Activated CD4-positive, alpha-beta memory T cell treated with anti-CD3 and anti-CD28 coated beads, Interleukin-2, amount 10 ng/mL, durations not matched to agents 7 days and 5 days (primary cell): Measurements from ENCODE around the gene EPB41. TPM values are rescaled to one million over a fixed set of nuclear protein-coding genes. Genes with fewer than 3 reads are reported as not detected.
A peak's percentile ranks its signal among the peaks of the same experiment; 100 is the strongest.

Source experiments
- CTCF ChIA-PET: fragments of 350-600 bp; sonication (Branson Sonifier 250); formaldehyde crosslinking; loops from one replicate; lab custom pipeline; 2021; ENCODE audit warnings: antibody characterized with exemption, inconsistent platforms; lab: Charles Lee
- POLR2A ChIA-PET: fragments of 350-600 bp; sonication (Branson Sonifier 250); formaldehyde crosslinking; loops from one replicate; lab custom pipeline; 2021; ENCODE audit warnings: antibody characterized with exemption; lab: Charles Lee
- DNase-seq: peaks from one replicate; pipeline ENCODE4 v3.0.0-alpha.2; 2020
- H3K27ac Mint-ChIP-seq: one replicate; pipeline ENCODE4 v1.8.0; 2021; ENCODE audit warnings: mild to moderate bottlenecking, mixed read lengths
- H3K27me3 Mint-ChIP-seq: one replicate; pipeline ENCODE4 v1.8.0; 2021; ENCODE audit warnings: mixed read lengths
- H3K36me3 Mint-ChIP-seq: one replicate; pipeline ENCODE4 v1.8.0; 2021; ENCODE audit warnings: low read depth, mixed read lengths
- H3K4me1 Mint-ChIP-seq: one replicate; pipeline ENCODE4 v1.8.0; 2021; ENCODE audit warnings: mixed read lengths
- H3K4me3 Mint-ChIP-seq: one replicate; pipeline ENCODE4 v1.8.0; 2021; ENCODE audit warnings: mild to moderate bottlenecking, mixed read lengths
- H3K9me3 Mint-ChIP-seq: one replicate; pipeline ENCODE4 v1.8.0; 2021; ENCODE audit warnings: mixed read lengths
- total RNA-seq, 2 experiments: library from RNA; stranded (reverse); gene quantifications; one replicate each; pipeline ENCODE4 v1.2.3, GENCODE V29; 2021

The EPB41 gene
- total RNA-seq, 2 experiments from 2014 or later, result 95.0 to 97.6 TPM

- Mint-ChIP-seq H3K4me3 (peak overlapping the region; percentile 89), H3K4me1 (peaks cover 44% of the 10 kb centered on the region), H3K27ac (peak overlapping the region; percentile 88), H3K36me3 (peaks cover 5% of the 10 kb centered on the region), H3K9me3 (no peaks in the 10 kb centered on the region), H3K27me3 (no peaks in the 10 kb centered on the region)
- peak; percentile 61 for DNase-seq
- ChIA-PET CTCF (interaction anchor here (0.6 to 1.8 kb wide), 4 partner anchors 12 to 45 kb away, joined by 3 to 6 read pairs (median 3); no protein-coding TSS in a partner anchor), POLR2A (interaction anchor here (0.7 to 7.0 kb wide), 13 partner anchors 11 to 1095 kb away, joined by 3 to 95 read pairs (median 9); partner anchors contain the start of gene SRSF4)
Measured at GRCh38 chr1:28915031-28915895, 894 bp downstream of the EPB41 start.

DNA sequence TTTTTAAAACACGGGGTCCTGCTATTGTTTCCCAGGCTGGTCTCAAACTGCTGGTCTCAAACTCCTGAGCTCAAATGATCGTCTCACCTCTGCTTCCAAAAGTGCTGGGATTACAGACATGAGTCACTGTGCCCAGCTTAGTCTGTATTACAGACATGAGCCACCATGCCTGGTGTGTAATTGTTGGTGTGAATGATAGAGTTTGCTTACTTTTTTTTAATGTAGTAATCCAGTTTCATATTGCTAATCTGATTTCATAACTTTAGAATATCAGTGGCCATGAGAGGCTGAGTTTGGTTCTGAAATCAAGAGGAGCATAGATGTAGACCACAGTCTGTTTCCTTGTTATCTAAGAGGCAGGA is 3.4 kb downstream of the EPB41 start:
- Mint-ChIP-seq H3K4me3 (no peak overlapping the region), H3K36me3 (peaks cover 5% of the 10 kb centered on the region), H3K9me3 (no peaks in the 10 kb centered on the region), H3K27me3 (no peaks in the 10 kb centered on the region), H3K27ac (no peak overlapping the region), H3K4me1 (peaks cover 44% of the 10 kb centered on the region)
- no peak for DNase-seq
- ChIA-PET CTCF (interaction anchor here (1.0 to 1.2 kb wide), 2 partner anchors 41 to 117 kb away, joined by 3 to 4 read pairs; no protein-coding TSS in a partner anchor), POLR2A (interaction anchor here (0.5 to 7.0 kb wide), 3 partner anchors 8 to 410 kb away, joined by 3 to 95 read pairs (median 4); partner anchors contain the start of gene RNU11)

DNA sequence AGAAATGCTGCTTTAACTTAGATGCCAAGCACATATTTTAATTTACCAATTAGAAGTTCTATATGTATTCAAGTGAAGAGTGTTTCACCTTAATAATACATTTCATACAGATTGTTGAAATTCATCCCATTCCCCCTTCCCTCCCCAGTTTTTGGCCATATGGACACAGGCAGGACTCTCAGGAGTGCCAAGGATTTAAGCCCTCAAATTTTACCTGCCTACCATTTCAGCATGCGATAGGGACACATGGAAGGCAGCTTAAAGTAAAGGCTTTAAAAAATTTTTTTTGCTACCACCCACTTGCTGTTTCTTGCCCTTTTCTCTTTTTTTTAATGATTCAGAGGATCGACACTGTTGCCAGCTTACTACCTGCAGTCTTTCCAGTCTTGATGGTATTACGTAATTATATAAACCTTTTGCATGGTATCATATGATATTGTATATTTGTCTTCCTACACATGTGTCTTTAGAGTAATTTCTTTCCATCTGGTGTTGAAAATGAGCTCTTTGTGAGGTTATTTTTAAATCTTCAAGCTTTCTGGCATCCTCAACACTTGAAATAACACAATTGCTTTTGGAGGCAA is 7.0 kb downstream of the EPB41 start:
- CTCF ChIA-PET, result interaction anchor here (0.6 to 1.3 kb wide), 3 partner anchors 44 to 185 kb away, joined by 3 to 5 read pairs (median 3); partner anchors contain the start of gene YTHDF2
- POLR2A ChIA-PET, result interaction anchor here (0.7 kb wide), 1 partner anchor 31 kb away, joined by 3 read pairs; no protein-coding TSS in a partner anchor
- H3K27ac Mint-ChIP-seq, result no peak overlapping the region
- no peaks in the 10 kb centered on the region for H3K9me3 Mint-ChIP-seq
- no peak overlapping the region for H3K4me3 Mint-ChIP-seq
- no peak for DNase-seq
- H3K27me3 Mint-ChIP-seq, result no peaks in the 10 kb centered on the region
- peaks cover 10% of the 10 kb centered on the region for H3K36me3 Mint-ChIP-seq
- peaks cover 38% of the 10 kb centered on the region for H3K4me1 Mint-ChIP-seq

GRCh38 chr1:28925350-28925891 is 11.1 kb downstream of the EPB41 start:
- H3K27me3 Mint-ChIP-seq, result no peaks in the 10 kb centered on the region
- DNase-seq, result no peak
- no peak overlapping the region for H3K4me3 Mint-ChIP-seq
- peak overlapping the region; percentile 89 for H3K27ac Mint-ChIP-seq
- no peaks in the 10 kb centered on the region for H3K9me3 Mint-ChIP-seq
- POLR2A ChIA-PET, result interaction anchor here (6.1 kb wide), 1 partner anchor 9 kb away, joined by 95 read pairs; the partner anchor contains the start of gene EPB41
- H3K4me1 Mint-ChIP-seq, result peaks cover 43% of the 10 kb centered on the region
- CTCF ChIA-PET, result no interaction called here
- H3K36me3 Mint-ChIP-seq, result peaks cover 4% of the 10 kb centered on the region

DNA sequence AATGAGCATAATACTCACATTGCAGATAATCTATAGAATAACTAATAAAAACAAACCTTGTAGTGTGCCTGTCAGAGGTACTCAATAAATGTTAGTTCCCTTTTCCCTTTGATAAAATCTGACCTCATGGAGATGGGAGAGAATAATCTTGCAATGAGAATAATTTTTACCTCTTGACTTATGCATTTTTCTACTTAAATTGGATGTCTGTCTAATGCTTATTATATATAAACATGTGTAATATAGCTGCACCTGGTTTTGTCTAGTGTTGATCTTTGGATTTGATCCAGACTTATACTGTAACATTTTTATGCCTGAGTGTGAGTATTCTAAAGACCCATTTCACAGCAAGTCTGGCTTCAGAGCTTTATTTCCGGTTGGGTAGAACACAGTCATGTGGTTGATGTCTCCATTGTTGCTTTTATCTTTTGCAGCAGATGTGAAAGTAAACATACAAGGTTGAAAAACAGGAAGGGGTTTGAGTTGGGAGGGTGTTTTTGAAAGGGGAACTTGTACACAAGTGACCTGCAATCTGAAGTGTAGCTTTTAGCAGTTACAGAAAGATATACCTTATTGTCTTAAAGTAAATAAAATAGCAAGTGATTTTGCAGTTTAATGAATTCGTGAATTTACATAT is 12.4 kb downstream of the EPB41 start:
- DNase-seq, result peak; percentile 40
- ChIA-PET POLR2A (interaction anchor here (0.6 to 6.1 kb wide), 13 partner anchors 9 to 345 kb away, joined by 3 to 95 read pairs (median 5); partner anchors contain the start of genes EPB41, GMEB1, RNU11 and SRSF4), CTCF (interaction anchor here (0.7 to 1.3 kb wide), 4 partner anchors 11 to 255 kb away, joined by 3 to 4 read pairs (median 3); partner anchors contain the start of genes SRSF4 and YTHDF2)
- H3K36me3 Mint-ChIP-seq, result peaks cover 6% of the 10 kb centered on the region
- H3K9me3 Mint-ChIP-seq, result no peaks in the 10 kb centered on the region
- H3K27ac Mint-ChIP-seq, result peak overlapping the region; percentile 89
- peaks cover 44% of the 10 kb centered on the region for H3K4me1 Mint-ChIP-seq
- peak overlapping the region; percentile 50 for H3K4me3 Mint-ChIP-seq
- no peaks in the 10 kb centered on the region for H3K27me3 Mint-ChIP-seq

DNA sequence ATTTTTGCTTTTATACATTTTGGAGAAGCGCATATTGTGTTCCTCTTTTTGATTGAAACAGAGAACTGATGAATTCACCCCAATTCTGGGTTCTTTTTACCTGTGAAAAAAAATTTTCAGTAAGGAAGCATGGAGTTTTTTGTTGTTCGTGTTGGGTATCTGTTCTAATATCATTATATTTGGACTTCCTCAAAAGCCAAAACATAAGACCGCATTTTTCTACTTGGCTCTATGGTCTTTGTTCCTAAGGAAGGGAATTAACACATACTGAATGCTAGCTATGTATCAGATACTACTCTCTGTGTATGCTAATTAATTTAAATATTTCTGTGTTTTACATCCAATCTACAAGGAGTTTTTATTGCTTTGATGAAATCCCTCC is 12.9 kb downstream of the EPB41 start:
- Mint-ChIP-seq H3K9me3 (no peaks in the 10 kb centered on the region), H3K4me1 (peaks cover 44% of the 10 kb centered on the region), H3K27ac (peak overlapping the region; percentile 89), H3K36me3 (peaks cover 6% of the 10 kb centered on the region), H3K27me3 (no peaks in the 10 kb centered on the region), H3K4me3 (peak overlapping the region; percentile 50)
- POLR2A ChIA-PET, result interaction anchor here (0.7 to 6.1 kb wide), 12 partner anchors 8 to 279 kb away, joined by 3 to 95 read pairs (median 5); partner anchors contain the start of genes EPB41, GMEB1, RNU11 and SRSF4
- CTCF ChIA-PET, result interaction anchor here (1.2 to 1.3 kb wide), 2 partner anchors 12 to 51 kb away, joined by 3 to 4 read pairs; no protein-coding TSS in a partner anchor
- no peak for DNase-seq

- Mint-ChIP-seq H3K36me3 (peaks cover 10% of the 10 kb centered on the region), H3K4me1 (peaks cover 49% of the 10 kb centered on the region), H3K27ac (peak overlapping the region; percentile 89), H3K9me3 (no peaks in the 10 kb centered on the region), H3K4me3 (peak overlapping the region; percentile 50), H3K27me3 (no peaks in the 10 kb centered on the region)
- CTCF ChIA-PET, result interaction anchor here (1.2 to 1.3 kb wide), 3 partner anchors 13 to 51 kb away, joined by 3 to 4 read pairs (median 3); partner anchors contain the start of gene EPB41
- POLR2A ChIA-PET, result interaction anchor here (0.7 to 6.1 kb wide), 9 partner anchors 8 to 279 kb away, joined by 3 to 95 read pairs (median 5); partner anchors contain the start of genes EPB41, RNU11 and SRSF4
- DNase-seq, result no peak
Measured at GRCh38 chr1:28927648-28928313, 13.4 kb downstream of the EPB41 start.

GRCh38 chr1:28928314-28928941 is 14.1 kb downstream of the EPB41 start:
- Mint-ChIP-seq H3K4me1 (peaks cover 52% of the 10 kb centered on the region), H3K4me3 (peak overlapping the region; percentile 50), H3K9me3 (no peaks in the 10 kb centered on the region), H3K36me3 (peaks cover 11% of the 10 kb centered on the region), H3K27ac (peak overlapping the region; percentile 89), H3K27me3 (no peaks in the 10 kb centered on the region)
- DNase-seq, result no peak
- ChIA-PET CTCF (interaction anchor here (1.3 kb wide), 1 partner anchor 14 kb away, joined by 3 read pairs; the partner anchor contains the start of gene EPB41), POLR2A (interaction anchor here (0.9 to 6.1 kb wide), 5 partner anchors 12 to 280 kb away, joined by 3 to 95 read pairs (median 5); partner anchors contain the start of genes EPB41, RNU11 and SRSF4)

DNA sequence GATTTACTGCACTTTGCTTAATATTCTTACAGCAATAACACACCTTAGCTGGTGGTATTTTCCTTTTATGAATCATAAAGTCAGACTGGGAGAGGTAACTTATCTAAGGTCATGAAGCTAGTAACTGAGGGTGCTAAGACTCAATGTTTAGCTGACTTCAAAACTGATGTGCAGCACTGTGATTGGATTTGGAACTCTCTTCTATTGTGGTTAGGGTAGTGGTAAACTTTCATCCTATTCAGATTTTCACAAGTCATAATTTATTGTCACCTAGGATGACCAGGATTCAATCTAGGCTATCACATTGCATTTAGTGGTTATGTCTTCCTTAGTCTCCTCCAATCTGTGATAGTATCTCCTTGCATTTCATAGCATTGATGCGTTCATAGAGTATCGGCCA is 18.9 kb downstream of the EPB41 start:
- CTCF ChIA-PET, result no interaction called here
- DNase-seq, result no peak
- H3K9me3 Mint-ChIP-seq, result peaks cover 4% of the 10 kb centered on the region
- peaks cover 25% of the 10 kb centered on the region for H3K36me3 Mint-ChIP-seq
- H3K4me1 Mint-ChIP-seq, result peaks cover 31% of the 10 kb centered on the region
- no peaks in the 10 kb centered on the region for H3K27me3 Mint-ChIP-seq
- H3K4me3 Mint-ChIP-seq, result no peak overlapping the region
- no peak overlapping the region for H3K27ac Mint-ChIP-seq
- POLR2A ChIA-PET, result interaction anchor here (2.0 kb wide), 1 partner anchor 18 kb away, joined by 9 read pairs; the partner anchor contains the start of gene EPB41

DNA sequence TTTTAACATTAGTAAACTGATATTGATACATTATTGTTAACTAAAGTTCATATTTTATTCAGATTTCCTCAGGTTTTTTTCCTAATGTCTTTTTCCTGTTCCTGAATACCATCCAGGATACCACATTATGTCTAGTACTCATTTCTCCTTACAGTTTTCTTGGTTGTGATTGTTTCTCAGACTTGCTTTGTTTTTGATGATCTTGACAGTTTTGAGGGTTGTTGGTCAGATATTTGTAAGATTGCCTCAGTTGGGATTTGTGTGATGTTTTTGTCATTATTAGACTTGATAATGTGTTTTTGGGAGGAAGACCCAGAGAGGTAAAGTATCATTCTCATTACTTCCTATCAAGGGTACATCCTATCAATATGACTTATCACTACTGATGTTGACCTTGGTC is 19.5 kb downstream of the EPB41 start:
- Mint-ChIP-seq H3K27me3 (no peaks in the 10 kb centered on the region), H3K27ac (no peak overlapping the region), H3K36me3 (peaks cover 28% of the 10 kb centered on the region), H3K4me3 (no peak overlapping the region), H3K9me3 (peaks cover 7% of the 10 kb centered on the region), H3K4me1 (peaks cover 24% of the 10 kb centered on the region)
- ChIA-PET CTCF (no interaction called here), POLR2A (no interaction called here)
- no peak for DNase-seq

GRCh38 chr1:28934676-28935075 is 20.3 kb downstream of the EPB41 start:
- DNase-seq, result no peak
- peaks cover 9% of the 10 kb centered on the region for H3K9me3 Mint-ChIP-seq
- H3K4me1 Mint-ChIP-seq, result peaks cover 24% of the 10 kb centered on the region
- peaks cover 30% of the 10 kb centered on the region for H3K36me3 Mint-ChIP-seq
- no peak overlapping the region for H3K27ac Mint-ChIP-seq
- ChIA-PET POLR2A (interaction anchor here (0.6 kb wide), 1 partner anchor 733 kb away, joined by 3 read pairs; no protein-coding TSS in a partner anchor), CTCF (no interaction called here)
- H3K27me3 Mint-ChIP-seq, result no peaks in the 10 kb centered on the region
- no peak overlapping the region for H3K4me3 Mint-ChIP-seq
